Measurements from ENCODE around the gene NLRP6.

- TF ChIP-seq CTCF (IDR thresholded peaks at IDR 0.05; ENCODE audit: poor library complexity) (no peak), EZH2phosphoT487 (IDR thresholded peaks at IDR 0.05; ENCODE audit: low read depth, severe bottlenecking, unreplicated experiment) (no peak), EZH2 (IDR thresholded peaks at IDR 0.05; ENCODE audit: borderline replicate concordance) (no peak)
These were observed 47.8 kb downstream of the NLRP6 start for GRCh38 chr11:325796-326591.

All from hepatocyte (in vitro differentiated cells).